Measurements from ENCODE around the gene MBOAT1.

MBOAT1 gene

GRCh38 chr6:20233007-20233730, 20.9 kb upstream of the MBOAT1 start:
- DNase-seq, result no peak

- no peak for DNase-seq
Measured at GRCh38 chr6:20232188-20232587, 19.9 kb upstream of the MBOAT1 start.

- no peak for DNase-seq
Measured at GRCh38 chr6:20230401-20231119, 18.3 kb upstream of the MBOAT1 start.

GRCh38 chr6:20229881-20230280, 17.6 kb upstream of the MBOAT1 start:
- no peak for DNase-seq

GRCh38 chr6:20227350-20227749, 15.1 kb upstream of the MBOAT1 start:
- no peak for DNase-seq

GRCh38 chr6:20223141-20223540, 10.9 kb upstream of the MBOAT1 start:
- DNase-seq, result no peak

GRCh38 chr6:20221421-20221820, 9.2 kb upstream of the MBOAT1 start:
- no peak for DNase-seq

- no peak for DNase-seq
Measured at GRCh38 chr6:20220359-20220758, 8.1 kb upstream of the MBOAT1 start.

- DNase-seq, result no peak
Measured at GRCh38 chr6:20217891-20218290, 5.6 kb upstream of the MBOAT1 start.

- no peak for DNase-seq
Measured at GRCh38 chr6:20217324-20217855, 5.1 kb upstream of the MBOAT1 start.

GRCh38 chr6:20215310-20215709, 3.0 kb upstream of the MBOAT1 start:
- DNase-seq, result no peak

- DNase-seq, result no peak
Measured at GRCh38 chr6:20213271-20213798, 1.1 kb upstream of the MBOAT1 start.

- DNase-seq, result no peak
Measured at GRCh38 chr6:20211941-20212391, 303 bp downstream of the MBOAT1 start.

- DNase-seq, result no peak
Measured at GRCh38 chr6:20211037-20211940, 980 bp downstream of the MBOAT1 start.

- DNase-seq, result no peak
Measured at GRCh38 chr6:20210158-20210557, 2.1 kb downstream of the MBOAT1 start.

- no peak for DNase-seq
Measured at GRCh38 chr6:20208687-20209378, 3.4 kb downstream of the MBOAT1 start.

GRCh38 chr6:20207088-20207418, 5.2 kb downstream of the MBOAT1 start:
- DNase-seq, result no peak

GRCh38 chr6:20205722-20206161, 6.5 kb downstream of the MBOAT1 start:
- DNase-seq, result no peak

- no peak for DNase-seq
Measured at GRCh38 chr6:20204512-20204894, 7.8 kb downstream of the MBOAT1 start.

- DNase-seq, result no peak
Measured at GRCh38 chr6:20203561-20204511, 8.4 kb downstream of the MBOAT1 start.

GRCh38 chr6:20202699-20203302, 9.5 kb downstream of the MBOAT1 start:
- DNase-seq, result no peak
